Left renal pelvis (tissue), 4 donors: ENCODE data around the gene SPN. TPM values are rescaled to one million over a fixed set of nuclear protein-coding genes. Genes with fewer than 3 reads are reported as not detected.
A peak's percentile ranks its signal among the peaks of the same experiment; 100 is the strongest.
"Not testable (repeated sequence)": the region's sequence is repeated elsewhere in the genome, so short reads cannot be mapped to it uniquely, and the experiment has no call there.

Source experiments
- DNase-seq, 4 donors: peaks; one replicate each; pipeline ENCODE4 v3.0.0-alpha.2; 2013; ENCODE audit warnings: low read depth in 4 of 4, low spot score in 3 of 4
- polyA plus RNA-seq, 4 donors: library from polyadenylated mRNA; unstranded; fragments of 120-200 nt; gene quantifications; one replicate each; pipeline ENCODE4 v1.2.1, GENCODE V29; 2013; ENCODE audit not compliant: insufficient read length in 4 of 4

The SPN gene
- polyA plus RNA-seq, result 1 to 10 TPM; 2.0 to 3.4 (median 2.4) TPM

- DNase-seq, result no peak
Observed at GRCh38 chr16:29663016-29663806, at the start of gene SPN. SPN (plus strand) TSS chr16:29663247; CDS start chr16:29663729, 482 bp downstream.

- DNase-seq, result peak in 2 of 4 donors; percentile 53 to 60
Observed at GRCh38 chr16:29613307-29614057, 49.6 kb upstream of the SPN start.

GRCh38 chr16:29614691-29615314 lies 48.2 kb upstream of the SPN start:
- not testable (repeated sequence) for DNase-seq

GRCh38 chr16:29616127-29616526 lies 46.9 kb upstream of the SPN start:
- not testable (repeated sequence) for DNase-seq

- DNase-seq, result not testable (repeated sequence)
Observed at GRCh38 chr16:29620591-29620990, 42.5 kb upstream of the SPN start.

GRCh38 chr16:29622738-29623137 lies 40.3 kb upstream of the SPN start:
- DNase-seq, result not testable (repeated sequence)

- DNase-seq, result not testable (repeated sequence)
Observed at GRCh38 chr16:29623253-29623652, 39.8 kb upstream of the SPN start.

- DNase-seq, result not testable (repeated sequence)
Observed at GRCh38 chr16:29625114-29625513, 37.9 kb upstream of the SPN start.

GRCh38 chr16:29626778-29627331 lies 36.2 kb upstream of the SPN start:
- DNase-seq, result not testable (repeated sequence)

- DNase-seq, result not testable (repeated sequence)
Observed at GRCh38 chr16:29627661-29628075, 35.4 kb upstream of the SPN start.

GRCh38 chr16:29628707-29629106 lies 34.3 kb upstream of the SPN start:
- DNase-seq, result not testable (repeated sequence)

GRCh38 chr16:29629318-29629717 lies 33.7 kb upstream of the SPN start:
- not testable (repeated sequence) for DNase-seq

GRCh38 chr16:29631658-29632057 lies 31.4 kb upstream of the SPN start:
- DNase-seq, result not testable (repeated sequence)

GRCh38 chr16:29635902-29636301 lies 27.1 kb upstream of the SPN start:
- not testable (repeated sequence) for DNase-seq

GRCh38 chr16:29636368-29636767 lies 26.7 kb upstream of the SPN start:
- not testable (repeated sequence) for DNase-seq

GRCh38 chr16:29638751-29639150 lies 24.3 kb upstream of the SPN start:
- DNase-seq, result not testable (repeated sequence)

- DNase-seq, result no peak
Observed at GRCh38 chr16:29641561-29641960, 21.5 kb upstream of the SPN start.

GRCh38 chr16:29643596-29643995 lies 19.5 kb upstream of the SPN start:
- no peak for DNase-seq

- no peak for DNase-seq
Observed at GRCh38 chr16:29644338-29644857, 18.6 kb upstream of the SPN start.

- no peak for DNase-seq
Observed at GRCh38 chr16:29644973-29645693, 17.9 kb upstream of the SPN start.
